H1 (cell line): Measurements from ENCODE around the gene FUT2. TPM values are rescaled to one million over a fixed set of nuclear protein-coding genes. Genes with fewer than 3 reads are reported as not detected.

Source experiments
- CTCF ChIA-PET: fragments of 300-600 bp; sonication (Branson Sonifier 250); formaldehyde crosslinking; loops from one replicate; lab custom pipeline; 2021; ENCODE audit not compliant: partially characterized antibody; lab: Charles Lee
- POLR2A ChIA-PET: fragments of 300-600 bp; sonication (Branson Sonifier 250); formaldehyde crosslinking; loops from one replicate; lab custom pipeline; 2021; ENCODE audit warnings: inconsistent platforms; ENCODE audit not compliant: partially characterized antibody; lab: Charles Lee
- DNase-seq, 2 experiments: peaks; one replicate each; pipeline versions ENCODE4 v3.0.0 to v3.0.0-alpha.2; 2010 to 2022; ENCODE audit warnings: low spot score in 2 of 2, low read depth in 1 of 2, mixed read lengths in 1 of 2
- FAIRE-seq: peaks from 2 replicates; lab custom pipeline; 2011; peaks lifted over from hg19 to GRCh38; lab: Jason Lieb, UNC
- H2AFZ ChIP-seq: 2 replicates; pipeline ENCODE4 v1.8.1; 2012; ENCODE audit warnings: low read length, inconsistent platforms
- H2AK5ac ChIP-seq: 2 replicates; pipeline ENCODE4 v1.6.1; 2013; ENCODE audit warnings: low read depth, low read length
- H2BK120ac ChIP-seq: replicated peaks from 2 replicates; pipeline ENCODE3; 2013; ENCODE audit warnings: low read depth, low read length, inconsistent platforms
- H2BK12ac ChIP-seq: 2 replicates; pipeline ENCODE4 v1.6.1; 2013; ENCODE audit warnings: low read depth, low read length
- H2BK15ac ChIP-seq: 2 replicates; pipeline ENCODE4 v1.6.1; 2013; ENCODE audit warnings: low read length
- H2BK20ac ChIP-seq: 2 replicates; pipeline ENCODE4 v1.6.1; 2013; ENCODE audit warnings: low read length
- H2BK5ac ChIP-seq: 2 replicates; pipeline ENCODE4 v1.6.1; 2013; ENCODE audit warnings: low read depth, low read length
- H3K14ac ChIP-seq: 2 replicates; pipeline ENCODE4 v1.6.1; 2013; ENCODE audit warnings: inconsistent platforms; ENCODE audit not compliant: insufficient read length
- H3K18ac ChIP-seq: 2 replicates; pipeline ENCODE4 v1.6.1; 2013; ENCODE audit warnings: low read length; ENCODE audit errors: extremely low read depth
- H3K23ac ChIP-seq: 2 replicates; pipeline ENCODE4 v1.6.1; 2013; ENCODE audit warnings: inconsistent platforms; ENCODE audit not compliant: insufficient read length
- H3K23me2 ChIP-seq: 2 replicates; pipeline ENCODE4 v1.6.1; 2013; ENCODE audit warnings: low read depth, low read length
- H3K27ac ChIP-seq: 2 replicates; pipeline ENCODE4 v1.6.1; 2011; ENCODE audit warnings: low read depth, low read length, inconsistent platforms
- H3K27me3 ChIP-seq, 4 experiments: replicated peaks in 1 of 4; 1 replicate in 1 of 4; 2 replicates in 3 of 4; pipeline versions ENCODE4 v1.6.1 to v1.8.1; 2011 to 2013; ENCODE audit warnings: low read length in 3 of 4, mild to moderate bottlenecking in 3 of 4, inconsistent platforms in 2 of 4, mixed read lengths in 2 of 4, moderate library complexity in 1 of 4; ENCODE audit not compliant: control insufficient read depth in 3 of 4, insufficient read depth in 3 of 4; ENCODE audit errors: extremely low read depth in 1 of 4
- H3K36me3 ChIP-seq, 4 experiments: 2 replicates each; pipeline versions ENCODE4 v1.6.1 to v1.8.1; 2011 to 2013; ENCODE audit warnings: mild to moderate bottlenecking in 4 of 4, low read length in 3 of 4, moderate library complexity in 2 of 4, control low read depth in 1 of 4, inconsistent platforms in 1 of 4; ENCODE audit not compliant: insufficient read depth in 4 of 4, control insufficient read depth in 2 of 4
- H3K4ac ChIP-seq: replicated peaks from 2 replicates; pipeline ENCODE3; 2013; ENCODE audit warnings: low read length, low read depth, mixed read lengths, inconsistent platforms; ENCODE audit not compliant: insufficient read length
- H3K4me1 ChIP-seq, 4 experiments: replicated peaks in 1 of 4; 1 replicate in 1 of 4; 2 replicates in 3 of 4; pipeline versions ENCODE4 v1.6.1 to v1.8.1; 2011 to 2013; ENCODE audit warnings: low read length in 3 of 4, inconsistent platforms in 2 of 4, mixed read lengths in 1 of 4; ENCODE audit not compliant: insufficient read depth in 4 of 4, control insufficient read depth in 3 of 4
- H3K4me2 ChIP-seq, 2 experiments: 2 replicates each; pipeline versions ENCODE4 v1.6.1 to v1.8.1; 2011 to 2013; ENCODE audit warnings: low read depth in 2 of 2, low read length in 2 of 2, control low read depth in 1 of 2, inconsistent platforms in 1 of 2, mild to moderate bottlenecking in 1 of 2; ENCODE audit not compliant: insufficient read depth in 1 of 2
- H3K4me3 ChIP-seq, 4 experiments: fragments of 200-600, 300-600 bp in 1 of 4; sonication (generic), shearing (Covaris generic), sonication (Bioruptor Twin) in 1 of 4; 2 replicates each; pipeline versions ENCODE4 v1.5.1 to v1.8.1; 2011 to 2016; ENCODE audit warnings: low read length in 4 of 4, low read depth in 3 of 4, control low read depth in 2 of 4, inconsistent platforms in 2 of 4, mild to moderate bottlenecking in 2 of 4, mixed read lengths in 1 of 4, moderate library complexity in 1 of 4; ENCODE audit not compliant: insufficient read depth in 2 of 4; ENCODE audit errors: extremely low read depth in 1 of 4
- H3K56ac ChIP-seq: replicated peaks from 2 replicates; pipeline ENCODE3; 2013; ENCODE audit warnings: low read depth, mild to moderate bottlenecking, mixed read lengths, low read length, inconsistent platforms; ENCODE audit not compliant: insufficient read length
- H3K79me1 ChIP-seq: 2 replicates; pipeline ENCODE4 v1.6.1; 2013; ENCODE audit warnings: low read depth, low read length, control low read depth
- H3K79me2 ChIP-seq, 2 experiments: 2 replicates each; pipeline versions ENCODE4 v1.6.1 to v1.8.1; 2012 to 2013; ENCODE audit warnings: low read length in 2 of 2, mild to moderate bottlenecking in 2 of 2, inconsistent platforms in 1 of 2; ENCODE audit not compliant: insufficient read depth in 2 of 2, control insufficient read depth in 1 of 2
- H3K9ac ChIP-seq, 4 experiments: replicated peaks in 1 of 4; 1 replicate in 1 of 4; 2 replicates in 3 of 4; pipeline versions ENCODE4 v1.6.1 to v1.8.1; 2011 to 2013; ENCODE audit warnings: low read depth in 3 of 4, low read length in 3 of 4, control low read depth in 2 of 4, mild to moderate bottlenecking in 2 of 4, moderate library complexity in 2 of 4, inconsistent platforms in 1 of 4; ENCODE audit errors: extremely low read depth in 1 of 4
- H3K9me3 ChIP-seq, 2 experiments: 2 replicates each; pipeline versions ENCODE4 v1.6.1 to v1.8.1; 2012 to 2013; ENCODE audit warnings: mild to moderate bottlenecking in 2 of 2, moderate library complexity in 2 of 2, control low read depth in 1 of 2, inconsistent platforms in 1 of 2, low read depth in 1 of 2, low read length in 1 of 2, mixed read lengths in 1 of 2; ENCODE audit not compliant: insufficient read depth in 2 of 2
- H4K20me1 ChIP-seq, 2 experiments: replicated peaks in 1 of 2; 2 replicates each; pipeline versions ENCODE3 to v1.8.1; 2011 to 2013; ENCODE audit warnings: inconsistent platforms in 2 of 2, low read length in 2 of 2, mild to moderate bottlenecking in 1 of 2; ENCODE audit not compliant: insufficient read depth in 2 of 2, control insufficient read depth in 1 of 2
- H4K5ac ChIP-seq: 2 replicates; pipeline ENCODE4 v1.6.1; 2013; ENCODE audit warnings: low read length, low read depth, mixed read lengths, inconsistent platforms; ENCODE audit not compliant: insufficient read length
- H4K8ac ChIP-seq: 2 replicates; pipeline ENCODE4 v1.8.0; 2013; ENCODE audit warnings: mild to moderate bottlenecking, moderate library complexity, low read length, inconsistent platforms; ENCODE audit not compliant: insufficient read depth; ENCODE audit errors: extremely low read depth
- H4K91ac ChIP-seq: replicated peaks from 2 replicates; pipeline ENCODE3; 2013; ENCODE audit warnings: low read length, mixed read lengths, inconsistent platforms; ENCODE audit not compliant: insufficient read length
- HDAC2 ChIP-seq, 2 experiments: fragments of 300-600 bp in 1 of 2; sonication (generic) in 1 of 2; IDR thresholded peaks; 2 replicates each; pipeline ENCODE4 v1.6.1; 2011 to 2012; ENCODE audit warnings: low read depth in 2 of 2, low read length in 2 of 2, mild to moderate bottlenecking in 2 of 2, moderate library complexity in 2 of 2, borderline replicate concordance in 1 of 2, inconsistent platforms in 1 of 2
- POU5F1 ChIP-seq: IDR thresholded peaks from 2 replicates; pipeline ENCODE4 v1.6.1; 2011; ENCODE audit warnings: low read depth, mild to moderate bottlenecking, low read length, moderate library complexity
- RNF2 ChIP-seq: fragments of 200-900, 300-1000 bp; sonication (generic); IDR thresholded peaks from 2 replicates; pipeline ENCODE4 v1.7.1; 2016; ENCODE audit warnings: borderline replicate concordance, low read depth, mild to moderate bottlenecking, antibody characterized with exemption, low read length; ENCODE audit not compliant: poor library complexity, severe bottlenecking; ENCODE audit errors: missing control alignments
- TCF12 ChIP-seq: IDR thresholded peaks from 2 replicates; pipeline ENCODE4 v1.6.1; 2011; ENCODE audit warnings: low read depth, mild to moderate bottlenecking, low read length
- WGBS, 2 experiments: shearing (Covaris generic) in 1 of 2; methylation state at CpG; one replicate each; pipeline versions ENCODE4 v1.1.6 to v1.1.7; 2013 to 2015; ENCODE audit warnings: low lambda C conversion rate in 2 of 2, mixed read lengths in 2 of 2, inconsistent platforms in 1 of 2, low coverage in 1 of 2, missing lambda C conversion rate in 1 of 2; ENCODE audit not compliant: insufficient replicate concordance in 2 of 2, insufficient coverage in 1 of 2, insufficient read length in 1 of 2; ENCODE audit errors: extremely low coverage in 1 of 2, missing lambda C conversion rate in 1 of 2; 5-methylcytosine and 5-hydroxymethylcytosine counted together
- polyA plus RNA-seq, 7 experiments: library from polyadenylated mRNA; depleted of rRNA in 3 of 7; stranded (reverse) in 5 of 7; unstranded in 2 of 7; fragments of >200 nt in 5 of 7; fragments of 200-250 nt in 2 of 7; gene quantifications; 1 replicate in 5 of 7; 2 replicates in 1 of 7; 4 replicates in 1 of 7; pipeline versions ENCODE4 v1.2.1 to v1.2.3, GENCODE V29; 2011 to 2013; ENCODE audit warnings: missing spikeins in 2 of 7, mixed read lengths in 2 of 7
- total RNA-seq: library from RNA; stranded (reverse); fragmentation: NEBNext Ultra II Directional; extraction: Animal tissue kit (Norgen Biotek cat#: 25700); gene quantifications from 2 replicates; pipeline ENCODE4 v1.2.1, GENCODE V29; 2021

The FUT2 gene
- total and polyA plus RNA-seq, 2 of the 8 experiments (the other 6 are each of a cell fraction or from before 2014, with no cell fraction given) = 5.0 to 5.6 TPM

DNA sequence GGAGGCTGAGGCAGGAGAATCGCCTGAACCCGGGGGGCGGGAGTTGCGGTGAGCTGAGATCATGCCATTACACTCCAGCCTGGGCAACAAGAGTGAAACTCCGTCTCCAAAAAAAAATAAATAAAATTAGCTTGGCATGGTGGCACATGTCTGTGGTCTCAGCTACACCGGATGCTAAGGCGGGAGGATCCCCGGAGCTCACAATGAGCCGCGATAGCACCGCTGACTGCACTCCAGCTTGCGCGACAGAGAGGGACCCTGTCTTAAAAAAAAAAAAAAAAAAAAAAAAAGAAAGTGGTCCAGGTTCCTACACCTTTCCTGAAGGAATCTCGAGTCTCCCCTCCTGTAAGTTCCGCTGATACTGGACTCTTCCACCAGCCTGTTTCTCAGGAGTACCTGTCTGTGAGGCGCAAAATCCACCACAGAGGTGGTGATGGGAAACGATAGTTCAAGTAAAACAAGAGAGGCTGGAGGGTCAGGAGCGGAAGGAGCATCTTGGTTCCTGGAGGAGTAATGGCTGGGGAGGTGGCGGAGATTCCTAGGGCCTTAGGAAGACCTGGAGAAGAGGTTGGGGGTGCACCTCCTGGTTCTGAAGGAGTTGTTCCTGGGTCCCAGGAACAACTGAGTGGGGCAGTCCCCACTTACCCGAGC is 56.2 kb downstream of the FUT2 start:
- Histone ChIP-seq H3K9me3 (no peaks in the 10 kb centered on the region), H2BK120ac (peak overlapping the region; percentile 69), H4K5ac (peak overlapping the region; percentile 81), H3K23me2 (peaks cover 14% of the 10 kb centered on the region), H3K4me3 (peak overlapping the region; percentile 92 to 97 (median 96)), H2BK15ac (no peak overlapping the region), H3K4me1 (peaks cover 3 to 25% (median 19%) of the 10 kb centered on the region in 4 experiments), H2BK5ac (peak overlapping the region; percentile 83; the same call in 1 of the 2 replicates), H3K23ac (no peak overlapping the region), H4K91ac (peak overlapping the region; percentile 69), H3K27me3 (no peaks in the 10 kb centered on the region), H3K36me3 (peaks cover 11 to 30% (median 15%) of the 10 kb centered on the region in 4 experiments), H3K9ac (peak overlapping the region; percentile 61 to 78 (median 72); a peak in 6 of 7 replicates), H2BK20ac (no peak overlapping the region), H3K18ac (peak overlapping the region; percentile 99), H3K56ac (peak overlapping the region; percentile 92), H2AK5ac (0 out of 2 replicates have a peak overlapping the region, but pooled peaks have one; percentile 24), H4K8ac (peak overlapping the region; percentile 73; the same call in 1 of the 2 replicates), H2AFZ (no peak overlapping the region), H3K27ac (peak overlapping the region; percentile 64; the same call in 1 of the 2 replicates), H3K4me2 (peak overlapping the region; percentile 91 to 98), H3K79me1 (peaks cover 14% of the 10 kb centered on the region), H3K79me2 (peaks cover 3 to 27% of the 10 kb centered on the region in 2 experiments; a peak in 3 of 4 replicates), H3K4ac (peak overlapping the region; percentile 16), H2BK12ac (0 out of 2 replicates have a peak overlapping the region, but pooled peaks have one; percentile 11), H3K14ac (no peak overlapping the region), H4K20me1 (peaks cover 3 to 7% of the 10 kb centered on the region in 2 experiments)
- no peak for FAIRE-seq
- ChIA-PET POLR2A (interaction anchor here (0.6 to 2.6 kb wide), 8 partner anchors 10 to 206 kb away, joined by 3 to 21 read pairs (median 3); no protein-coding TSS in a partner anchor), CTCF (interaction anchor here (0.6 to 2.1 kb wide), 10 partner anchors 8 to 219 kb away, joined by 3 to 9 read pairs (median 4); partner anchors contain the start of gene HSD17B14)
- TF ChIP-seq POU5F1 = no peak
- 0 out of 4 replicates have a peak, but pooled peaks of 1 of the 2 experiments have one; percentile 27 for TF ChIP-seq HDAC2 (IDR thresholded peaks at IDR 0.05; ENCODE audit: borderline replicate concordance in 1 of 2, low read depth in 2 of 2, low read length in 2 of 2)
- no peak for TF ChIP-seq RNF2
- TF ChIP-seq TCF12 = no peak
- 14% methylated on average over 18 of the region's 20 CpGs; no CpG with 5 or more reads in 1 of the 2 experiments for WGBS, 2 experiments
- no peak for DNase-seq
